AG10803 (cell line): ENCODE data around the gene DPP8.

Source experiments
- DNase-seq: peaks from one replicate; pipeline ENCODE4 v3.0.0; 2010; ENCODE audit warnings: low read depth
- H3K4me3 ChIP-seq: 2 replicates; pipeline ENCODE4 v1.5.1; 2011; ENCODE audit warnings: mild to moderate bottlenecking, low read length, control low read depth
- TF ChIP-seq, protein P1 (sequence below): conservative IDR thresholded peaks from 2 replicates; pipeline ENCODE4 v1.5.1; 2011; ENCODE audit warnings: mild to moderate bottlenecking, low read length, control low read depth, inconsistent platforms

DPP8 gene

DNA sequence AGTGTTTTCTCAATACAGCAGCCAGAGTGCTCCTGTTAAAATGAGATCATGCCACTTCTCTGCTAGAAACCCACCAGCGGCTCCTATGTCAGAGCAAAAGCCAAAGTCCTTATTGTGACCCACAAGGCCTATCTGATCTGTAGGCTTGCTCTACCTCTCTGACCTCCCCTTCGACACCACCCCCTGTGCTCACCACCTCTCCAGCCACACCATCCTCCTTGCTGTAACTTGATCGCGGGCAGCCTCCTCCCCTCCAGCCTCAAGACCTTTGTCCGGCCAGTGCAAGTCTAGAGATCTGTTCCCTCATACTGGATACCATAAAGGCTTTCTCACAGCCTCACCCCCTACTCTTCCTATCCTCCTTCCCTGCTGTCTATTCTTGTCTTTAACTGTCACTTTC is 92.8 kb downstream of the DPP8 start:
- TF ChIP-seq, protein P1, sequence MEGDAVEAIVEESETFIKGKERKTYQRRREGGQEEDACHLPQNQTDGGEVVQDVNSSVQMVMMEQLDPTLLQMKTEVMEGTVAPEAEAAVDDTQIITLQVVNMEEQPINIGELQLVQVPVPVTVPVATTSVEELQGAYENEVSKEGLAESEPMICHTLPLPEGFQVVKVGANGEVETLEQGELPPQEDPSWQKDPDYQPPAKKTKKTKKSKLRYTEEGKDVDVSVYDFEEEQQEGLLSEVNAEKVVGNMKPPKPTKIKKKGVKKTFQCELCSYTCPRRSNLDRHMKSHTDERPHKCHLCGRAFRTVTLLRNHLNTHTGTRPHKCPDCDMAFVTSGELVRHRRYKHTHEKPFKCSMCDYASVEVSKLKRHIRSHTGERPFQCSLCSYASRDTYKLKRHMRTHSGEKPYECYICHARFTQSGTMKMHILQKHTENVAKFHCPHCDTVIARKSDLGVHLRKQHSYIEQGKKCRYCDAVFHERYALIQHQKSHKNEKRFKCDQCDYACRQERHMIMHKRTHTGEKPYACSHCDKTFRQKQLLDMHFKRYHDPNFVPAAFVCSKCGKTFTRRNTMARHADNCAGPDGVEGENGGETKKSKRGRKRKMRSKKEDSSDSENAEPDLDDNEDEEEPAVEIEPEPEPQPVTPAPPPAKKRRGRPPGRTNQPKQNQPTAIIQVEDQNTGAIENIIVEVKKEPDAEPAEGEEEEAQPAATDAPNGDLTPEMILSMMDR = no peak
- no peak for DNase-seq
- no peak overlapping the region for H3K4me3 ChIP-seq

DNA sequence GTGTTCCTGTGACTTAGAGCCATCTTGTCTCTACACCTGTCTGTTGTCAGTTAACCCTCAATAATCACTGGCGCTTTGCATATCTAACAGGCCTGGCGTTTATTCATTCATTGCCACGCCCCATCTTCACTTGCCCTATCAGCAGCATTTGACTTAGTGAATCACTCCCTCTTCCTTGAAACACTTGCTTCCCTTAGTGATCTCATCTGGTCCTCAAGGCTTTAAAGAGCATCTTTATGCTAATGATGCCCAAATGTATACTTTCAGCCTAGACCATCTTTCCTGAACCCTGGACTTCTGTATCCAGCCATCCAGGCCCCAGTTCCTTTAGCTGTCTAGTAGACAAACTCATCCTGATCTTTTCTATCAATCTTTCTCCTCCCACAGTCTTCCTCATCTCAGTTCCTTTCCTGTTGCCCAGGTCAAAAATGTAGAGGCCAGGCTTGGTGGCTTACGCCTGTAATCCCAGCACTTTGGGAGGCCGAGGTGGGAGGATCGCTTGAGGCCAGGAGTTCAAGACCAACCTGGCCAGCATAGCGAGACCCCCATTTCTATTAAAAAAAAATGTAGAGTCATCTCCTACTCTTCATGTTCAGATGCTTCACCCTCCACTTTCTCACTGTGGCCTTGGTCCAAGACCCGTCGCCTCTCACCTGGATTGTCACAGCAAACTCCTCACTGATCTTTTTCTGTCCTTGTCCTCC is 93.4 kb downstream of the DPP8 start:
- TF ChIP-seq, protein P1 = no peak
- no peak overlapping the region for H3K4me3 ChIP-seq
- peak; percentile 21 for DNase-seq

DNA sequence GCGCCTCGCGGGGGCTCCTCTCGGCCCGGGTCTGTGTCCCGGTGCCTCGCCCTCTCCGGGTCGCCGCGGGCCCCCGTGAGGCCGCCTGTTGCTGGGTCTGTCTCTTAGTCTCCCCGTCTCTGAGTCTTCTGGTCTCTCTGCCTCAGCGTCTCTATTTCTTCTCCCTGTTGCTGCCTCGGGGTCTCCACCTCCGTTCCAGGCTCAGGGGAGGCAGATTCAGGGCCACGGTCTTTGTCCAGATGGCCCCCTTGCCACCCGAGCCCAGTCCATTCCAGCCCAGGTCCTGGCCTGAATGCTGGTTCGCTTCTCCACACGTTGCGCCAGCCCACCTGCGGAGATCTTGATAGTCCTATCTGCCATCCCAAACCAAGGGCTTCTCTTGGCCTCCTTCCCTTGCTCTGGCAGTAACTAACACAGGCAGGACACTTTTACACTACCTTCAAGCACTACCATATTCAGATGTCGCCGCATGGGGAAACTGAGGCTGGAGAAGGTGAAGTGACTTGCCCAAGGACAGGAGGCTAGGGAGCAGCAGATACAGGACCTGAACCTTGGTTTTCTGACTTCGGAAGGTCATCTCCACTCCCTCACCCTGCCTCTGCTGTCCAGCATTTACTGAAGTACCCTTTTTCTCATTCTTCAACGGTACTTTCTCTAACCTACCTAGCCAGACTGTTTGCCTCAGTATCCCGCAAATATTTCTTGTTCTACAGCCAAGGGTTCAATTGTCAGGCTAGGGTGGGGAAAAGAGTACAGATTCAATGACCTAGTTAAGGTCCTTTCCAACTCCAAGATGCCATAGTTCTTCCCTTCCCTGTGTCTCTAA is 94.1 kb downstream of the DPP8 start:
- TF ChIP-seq, protein P1 = no peak
- peak overlapping the region; percentile 9 for H3K4me3 ChIP-seq
- no peak for DNase-seq

DNA sequence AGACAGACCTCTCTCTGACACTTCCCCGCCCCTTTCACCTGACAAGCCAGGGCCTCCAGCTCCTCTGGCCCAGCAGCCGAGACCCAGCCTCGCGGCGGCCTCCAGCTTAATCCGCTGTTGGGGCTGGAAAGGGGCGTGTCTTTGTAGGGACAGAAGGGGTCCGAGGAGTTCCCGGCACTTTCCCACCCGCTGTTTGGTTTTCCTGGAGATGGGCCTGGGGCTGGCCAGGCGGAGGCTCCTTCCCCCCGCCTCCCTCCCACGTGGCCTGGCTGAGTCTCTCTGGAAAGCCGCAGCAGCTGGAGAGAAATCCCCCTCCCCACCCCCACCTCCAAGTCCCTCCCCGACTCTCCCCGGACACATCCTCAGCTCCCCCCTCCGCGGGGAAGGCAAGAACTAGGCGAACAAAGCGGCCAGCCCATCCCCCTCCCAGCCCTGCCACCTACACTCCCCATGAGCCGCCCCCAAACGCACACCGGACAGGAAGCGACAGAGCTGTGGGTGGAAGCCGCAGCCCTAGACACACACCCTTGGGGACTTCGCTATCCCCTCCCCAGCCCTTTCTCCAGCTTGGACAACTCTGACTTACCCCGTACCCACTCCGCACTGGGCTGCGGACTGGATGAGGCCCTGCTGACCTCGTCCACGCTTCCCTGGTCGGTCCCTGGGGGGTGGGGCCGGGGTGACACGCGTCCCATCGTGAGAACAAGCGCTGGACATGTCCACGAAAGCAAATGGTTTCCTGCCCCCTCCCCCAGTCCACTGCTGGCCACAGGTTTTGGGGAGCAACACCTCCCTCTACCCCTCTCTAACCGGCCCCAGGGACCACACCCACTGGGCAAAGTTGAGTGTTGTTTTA is 95.9 kb downstream of the DPP8 start:
- H3K4me3 ChIP-seq = peak overlapping the region; percentile 58
- TF ChIP-seq, protein P1 = no peak
- peak; percentile 47 for DNase-seq

DNA sequence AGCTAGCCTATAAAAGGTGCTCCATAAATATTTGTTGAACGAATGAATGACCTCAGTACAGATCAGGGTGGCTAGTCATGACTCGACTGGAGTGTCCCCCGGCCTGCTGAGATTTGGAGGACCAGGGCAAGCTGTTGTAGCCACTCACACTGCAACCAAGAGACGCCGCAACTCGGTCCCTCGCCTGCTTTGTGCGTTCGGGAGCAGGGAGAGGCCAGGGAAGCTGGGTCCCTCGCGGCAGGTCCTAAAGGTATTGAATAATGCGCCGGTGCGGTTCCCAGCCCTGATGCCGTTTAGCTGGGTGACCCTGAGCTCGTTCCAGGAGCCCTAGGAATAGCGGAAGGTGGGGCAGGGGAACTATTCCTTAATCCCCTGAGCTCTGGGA is 96.5 kb downstream of the DPP8 start:
- no peak for DNase-seq
- TF ChIP-seq, protein P1 = no peak
- peak overlapping the region; percentile 58 for H3K4me3 ChIP-seq

DNA sequence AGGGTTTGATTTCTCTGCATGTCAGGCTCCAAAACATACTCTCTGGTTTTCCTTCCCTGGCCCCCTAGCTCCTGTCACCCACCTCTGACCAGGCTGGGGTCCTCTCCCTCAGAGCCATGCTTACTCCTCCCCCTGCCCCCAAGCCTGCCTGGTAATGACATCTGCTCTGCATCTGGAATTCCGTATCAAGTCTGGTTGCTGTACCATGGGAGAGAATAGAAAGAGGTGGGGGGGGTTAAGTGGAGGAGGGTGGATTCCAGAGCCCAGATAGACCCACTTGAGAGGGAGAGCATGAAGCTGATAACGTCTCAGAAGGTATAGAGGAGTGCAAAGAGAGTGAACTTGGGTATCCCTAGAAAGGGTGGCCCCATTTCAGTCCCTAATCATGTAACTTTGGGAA is 98.9 kb downstream of the DPP8 start:
- DNase-seq = no peak
- TF ChIP-seq, protein P1 = no peak
- no peak overlapping the region for H3K4me3 ChIP-seq
